ENCODE measurements around the gene GC.

The GC gene

DNA sequence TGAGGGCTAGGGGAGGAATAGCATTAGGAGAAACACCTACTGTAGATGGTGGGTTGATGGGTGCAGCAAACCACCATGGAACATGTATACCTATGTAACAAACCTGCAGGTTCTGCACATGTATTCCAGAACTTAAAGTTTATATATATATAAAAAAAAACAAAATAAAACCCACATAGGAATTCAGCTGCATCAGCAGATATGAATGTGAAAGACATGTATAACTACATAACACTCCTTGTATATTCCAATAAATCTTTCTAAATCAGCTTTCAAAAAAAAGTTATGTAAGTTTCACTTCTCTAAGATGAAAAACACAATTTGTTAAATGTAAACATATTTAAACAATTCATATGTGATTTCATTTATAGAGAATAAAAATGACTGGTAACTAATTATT is 6.0 kb downstream of the GC start:
- no peak overlapping the region for H3K4me3 ChIP-seq (ENCODE audit: low read depth, low read length)
- TF ChIP-seq, protein P1, sequence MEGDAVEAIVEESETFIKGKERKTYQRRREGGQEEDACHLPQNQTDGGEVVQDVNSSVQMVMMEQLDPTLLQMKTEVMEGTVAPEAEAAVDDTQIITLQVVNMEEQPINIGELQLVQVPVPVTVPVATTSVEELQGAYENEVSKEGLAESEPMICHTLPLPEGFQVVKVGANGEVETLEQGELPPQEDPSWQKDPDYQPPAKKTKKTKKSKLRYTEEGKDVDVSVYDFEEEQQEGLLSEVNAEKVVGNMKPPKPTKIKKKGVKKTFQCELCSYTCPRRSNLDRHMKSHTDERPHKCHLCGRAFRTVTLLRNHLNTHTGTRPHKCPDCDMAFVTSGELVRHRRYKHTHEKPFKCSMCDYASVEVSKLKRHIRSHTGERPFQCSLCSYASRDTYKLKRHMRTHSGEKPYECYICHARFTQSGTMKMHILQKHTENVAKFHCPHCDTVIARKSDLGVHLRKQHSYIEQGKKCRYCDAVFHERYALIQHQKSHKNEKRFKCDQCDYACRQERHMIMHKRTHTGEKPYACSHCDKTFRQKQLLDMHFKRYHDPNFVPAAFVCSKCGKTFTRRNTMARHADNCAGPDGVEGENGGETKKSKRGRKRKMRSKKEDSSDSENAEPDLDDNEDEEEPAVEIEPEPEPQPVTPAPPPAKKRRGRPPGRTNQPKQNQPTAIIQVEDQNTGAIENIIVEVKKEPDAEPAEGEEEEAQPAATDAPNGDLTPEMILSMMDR (IDR thresholded peaks at IDR 0.05; ENCODE audit: control insufficient read depth, extremely low read depth, insufficient read depth): no peak
- no peak for DNase-seq (ENCODE audit: low read depth)

DNA sequence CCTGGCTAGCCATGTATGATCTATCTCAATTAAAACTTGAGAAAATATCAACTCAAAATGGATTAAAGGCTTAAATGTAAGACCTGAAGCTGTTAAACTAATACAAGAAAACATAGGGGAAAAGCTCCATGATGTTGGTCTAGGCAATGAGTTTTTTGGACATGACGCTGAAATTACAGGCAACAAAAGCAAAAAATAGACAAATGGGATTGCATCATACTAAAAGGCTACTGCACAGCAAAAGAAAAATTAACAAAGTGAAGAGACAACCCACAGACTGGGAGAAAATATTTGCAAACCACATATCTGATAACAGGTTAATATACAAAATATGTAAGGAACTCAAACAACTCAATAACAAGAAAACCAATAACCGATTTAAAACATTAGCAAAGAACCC is 8.4 kb downstream of the GC start:
- TF ChIP-seq, protein P1 (IDR thresholded peaks at IDR 0.05; ENCODE audit: control insufficient read depth, extremely low read depth, insufficient read depth): no peak
- no peak for DNase-seq (ENCODE audit: low read depth)
- H3K4me3 ChIP-seq (ENCODE audit: low read depth, low read length): no peak overlapping the region

DNA sequence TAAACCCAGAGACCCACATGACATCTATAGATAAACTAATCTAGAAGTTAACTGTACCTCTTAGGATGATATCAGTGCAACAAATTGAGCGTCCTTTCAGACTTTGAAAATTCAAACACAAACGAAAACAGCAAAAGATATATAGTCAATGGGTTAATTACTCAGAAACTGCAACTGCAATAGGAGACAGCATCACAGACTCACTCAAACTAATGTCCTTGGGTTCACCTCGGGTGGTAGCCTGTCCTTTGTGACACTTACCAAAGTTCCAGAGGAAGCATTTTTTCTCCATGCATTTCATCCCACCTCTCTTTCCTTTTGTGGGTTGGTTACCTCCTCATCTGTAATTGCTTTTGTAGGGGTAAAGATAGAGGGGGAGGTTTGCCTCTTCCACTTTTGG is 9.7 kb downstream of the GC start:
- TF ChIP-seq, protein P1 (IDR thresholded peaks at IDR 0.05; ENCODE audit: control insufficient read depth, extremely low read depth, insufficient read depth): no peak
- no peak for DNase-seq (ENCODE audit: low read depth)

GRCh38 chr4:71773004-71773403 is 10.9 kb downstream of the GC start:
- no peak for DNase-seq (ENCODE audit: low read depth)
- H3K4me3 ChIP-seq (ENCODE audit: low read depth, low read length): no peak overlapping the region
- TF ChIP-seq, protein P1 (IDR thresholded peaks at IDR 0.05; ENCODE audit: control insufficient read depth, extremely low read depth, insufficient read depth): no peak

More for the DNA sequence above, 9.7 kb downstream of the GC start:
- H3K4me3 ChIP-seq (ENCODE audit: low read depth, low read length): no peak overlapping the region

GRCh38 chr4:71772592-71772991 is 11.3 kb downstream of the GC start:
- no peak overlapping the region for H3K4me3 ChIP-seq (ENCODE audit: low read depth, low read length)
- peak; percentile 11 for DNase-seq (ENCODE audit: low read depth)
- TF ChIP-seq, protein P1 (IDR thresholded peaks at IDR 0.05; ENCODE audit: control insufficient read depth, extremely low read depth, insufficient read depth): peak; percentile 51

DNA sequence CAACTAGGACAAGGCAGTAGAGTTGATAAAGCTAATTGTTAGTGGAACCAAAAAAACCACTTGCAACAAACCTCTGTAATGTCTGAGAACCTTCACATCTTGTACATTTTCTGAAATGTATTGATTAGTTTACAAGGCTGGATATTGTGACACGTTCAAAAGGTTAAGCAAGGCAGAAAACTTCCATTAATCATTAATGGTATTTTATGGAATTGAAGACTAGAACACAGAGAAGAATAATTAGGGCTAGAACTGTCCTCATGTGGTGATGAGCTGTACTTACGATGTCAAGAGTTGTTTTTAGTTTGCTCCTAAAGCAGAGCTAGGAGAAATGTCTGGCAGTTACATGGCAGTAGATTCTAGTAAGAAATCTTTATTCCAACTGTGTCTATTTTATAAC is 12.3 kb downstream of the GC start:
- no peak for DNase-seq (ENCODE audit: low read depth)
- TF ChIP-seq, protein P1 (IDR thresholded peaks at IDR 0.05; ENCODE audit: control insufficient read depth, extremely low read depth, insufficient read depth): no peak
- H3K4me3 ChIP-seq (ENCODE audit: low read depth, low read length): no peak overlapping the region

DNA sequence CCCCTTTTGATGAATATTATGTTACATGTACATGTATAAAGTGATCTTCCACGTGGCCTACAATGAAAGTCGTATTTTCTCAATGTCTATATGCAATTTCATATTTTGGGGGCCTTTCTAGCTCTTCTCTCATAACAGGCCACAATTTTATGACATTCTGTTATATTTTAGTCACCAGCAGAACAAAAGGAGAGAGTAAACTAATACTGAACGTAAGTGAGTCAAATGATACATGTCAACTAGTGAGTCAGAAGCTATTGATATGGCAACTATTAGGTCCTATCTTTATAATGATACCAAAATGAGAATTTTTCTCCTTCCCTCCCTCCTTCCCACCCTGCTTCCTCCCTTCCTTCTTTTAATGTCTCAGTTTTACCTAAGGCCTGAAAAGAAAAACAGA is 14.4 kb downstream of the GC start:
- no peak for DNase-seq (ENCODE audit: low read depth)
- H3K4me3 ChIP-seq (ENCODE audit: low read depth, low read length): no peak overlapping the region
- TF ChIP-seq, protein P1 (IDR thresholded peaks at IDR 0.05; ENCODE audit: control insufficient read depth, extremely low read depth, insufficient read depth): no peak

All from LNCaP clone FGC (cell line).